ENCODE data around the gene GLUD1. TPM values are rescaled to one million over a fixed set of nuclear protein-coding genes. Genes with fewer than 3 reads are reported as not detected.

Gene GLUD1
- total RNA-seq, 1 donor from 2014 or later, result 120 TPM

DNA sequence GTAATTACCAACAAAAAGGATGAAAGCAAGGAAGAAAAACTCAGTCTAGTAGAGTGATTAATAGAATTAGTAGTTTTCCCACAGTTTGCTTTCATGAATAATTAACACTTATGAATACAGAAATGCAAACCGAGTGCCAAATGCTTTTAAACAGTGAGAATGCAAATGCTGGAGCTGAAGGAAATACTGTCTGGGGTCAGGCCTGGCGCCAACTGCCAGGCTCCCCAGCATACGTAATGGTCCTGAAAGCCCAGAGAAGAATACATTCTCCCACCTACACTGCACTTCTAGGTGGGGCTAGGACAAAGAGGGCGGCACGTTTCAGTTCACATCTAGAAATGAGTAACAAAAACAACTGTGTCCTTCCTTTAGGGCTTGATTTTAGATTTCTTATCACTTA lies 30.0 kb downstream of the GLUD1 start:
- Histone ChIP-seq H3K36me3 (peaks cover 98% of the 10 kb centered on the region), H3K9me3 (no peaks in the 10 kb centered on the region), H3K27ac (no peak overlapping the region), H3K4me3 (no peak overlapping the region), H3K27me3 (no peaks in the 10 kb centered on the region), H3K4me1 (no peaks in the 10 kb centered on the region)
- intact Hi-C loops (cut with DNase I), result no loop called here
- no peak for DNase-seq
- TF ChIP-seq CTCF (IDR thresholded peaks at IDR 0.05), result no peak
- ATAC-seq, result no peak

GRCh38 chr10:87060280-87060928 lies 34.2 kb downstream of the GLUD1 start:
- no peak for DNase-seq
- intact Hi-C loops (cut with DNase I), result no loop called here
- no peaks in the 10 kb centered on the region for H3K27me3 ChIP-seq
- no peaks in the 10 kb centered on the region for H3K9me3 ChIP-seq
- ATAC-seq, result no peak
- H3K4me1 ChIP-seq, result no peaks in the 10 kb centered on the region
- no peak overlapping the region for H3K4me3 ChIP-seq
- H3K36me3 ChIP-seq, result peaks cover 100% of the 10 kb centered on the region
- no peak overlapping the region for H3K27ac ChIP-seq
- no peak for TF ChIP-seq CTCF (IDR thresholded peaks at IDR 0.05)

- TF ChIP-seq CTCF (IDR thresholded peaks at IDR 0.05), result no peak
- Histone ChIP-seq H3K9me3 (no peaks in the 10 kb centered on the region), H3K27ac (no peak overlapping the region), H3K27me3 (no peaks in the 10 kb centered on the region), H3K4me1 (peaks cover 6% of the 10 kb centered on the region), H3K4me3 (no peak overlapping the region), H3K36me3 (peaks cover 100% of the 10 kb centered on the region)
- intact Hi-C loops (cut with DNase I), result no loop called here
- DNase-seq (no peak), ATAC-seq (no peak)
Measured at GRCh38 chr10:87059401-87059800, 35.2 kb downstream of the GLUD1 start.

DNA sequence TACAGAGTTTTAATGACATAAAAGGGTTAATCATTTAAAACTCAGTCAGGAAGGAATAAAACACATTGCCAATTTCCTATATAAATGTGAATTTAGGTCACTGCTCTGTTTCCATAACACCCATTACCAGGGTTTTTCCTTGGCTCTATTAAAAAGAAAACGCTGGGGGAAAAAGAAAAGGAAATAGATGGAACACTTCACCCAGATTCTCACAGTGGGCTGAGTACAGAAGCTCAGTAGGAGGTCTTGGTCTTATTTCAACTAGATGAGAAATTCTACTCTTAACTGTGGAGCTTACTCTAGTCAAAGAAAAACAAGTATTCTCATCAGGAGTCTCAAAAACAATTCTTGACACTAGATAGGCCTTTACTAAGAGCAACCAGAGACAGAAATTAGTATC lies 36.5 kb downstream of the GLUD1 start:
- intact Hi-C loops (cut with DNase I), result no loop called here
- H3K9me3 ChIP-seq, result no peaks in the 10 kb centered on the region
- DNase-seq (no peak), ATAC-seq (no peak)
- no peak overlapping the region for H3K27ac ChIP-seq
- peaks cover 6% of the 10 kb centered on the region for H3K4me1 ChIP-seq
- H3K4me3 ChIP-seq, result no peak overlapping the region
- peaks cover 99% of the 10 kb centered on the region for H3K36me3 ChIP-seq
- no peak for TF ChIP-seq CTCF (IDR thresholded peaks at IDR 0.05)
- no peaks in the 10 kb centered on the region for H3K27me3 ChIP-seq

- peaks cover 6% of the 10 kb centered on the region for H3K4me1 ChIP-seq
- H3K9me3 ChIP-seq, result no peaks in the 10 kb centered on the region
- H3K4me3 ChIP-seq, result no peak overlapping the region
- no peak for TF ChIP-seq CTCF (IDR thresholded peaks at IDR 0.05)
- no peak for DNase-seq
- peak overlapping the region; percentile 6 for H3K27ac ChIP-seq
- peaks cover 98% of the 10 kb centered on the region for H3K36me3 ChIP-seq
- intact Hi-C loops (cut with DNase I), result no loop called here
- H3K27me3 ChIP-seq, result no peaks in the 10 kb centered on the region
- ATAC-seq, result peak; percentile 85
Measured at GRCh38 chr10:87054373-87055295, 40.0 kb downstream of the GLUD1 start.
